AG04449 (cell line): Measurements from ENCODE around the gene MAL.

Experiments
- CTCF ChIA-PET: fragments of 350-600 bp; formaldehyde crosslinking; extraction: SDS; loops from one replicate; lab custom pipeline; 2021; ENCODE audit warnings: antibody characterized with exemption; lab: Yijun Ruan, JAX
- POLR2A ChIA-PET: fragments of 400-600, 350-600 bp; formaldehyde crosslinking; extraction: SDS; loops from one replicate; lab custom pipeline; 2020; ENCODE audit warnings: antibody characterized with exemption, inconsistent platforms; lab: Yijun Ruan, JAX
- DNase-seq: peaks from one replicate; pipeline ENCODE4 v3.0.0-alpha.2; 2010; ENCODE audit warnings: low read depth, low spot score
- H3K4me3 ChIP-seq: 2 replicates; pipeline ENCODE4 v1.5.1; 2011; ENCODE audit warnings: low read depth, mild to moderate bottlenecking, control low read depth, low read length
- TF ChIP-seq, protein P1 (sequence below): IDR thresholded peaks from one replicate; pipeline ENCODE4 v1.5.1; 2011; ENCODE audit warnings: mild to moderate bottlenecking, moderate library complexity, low read length, control low read depth, inconsistent platforms; ENCODE audit not compliant: insufficient read depth; ENCODE audit errors: missing control alignments

Gene MAL

DNA sequence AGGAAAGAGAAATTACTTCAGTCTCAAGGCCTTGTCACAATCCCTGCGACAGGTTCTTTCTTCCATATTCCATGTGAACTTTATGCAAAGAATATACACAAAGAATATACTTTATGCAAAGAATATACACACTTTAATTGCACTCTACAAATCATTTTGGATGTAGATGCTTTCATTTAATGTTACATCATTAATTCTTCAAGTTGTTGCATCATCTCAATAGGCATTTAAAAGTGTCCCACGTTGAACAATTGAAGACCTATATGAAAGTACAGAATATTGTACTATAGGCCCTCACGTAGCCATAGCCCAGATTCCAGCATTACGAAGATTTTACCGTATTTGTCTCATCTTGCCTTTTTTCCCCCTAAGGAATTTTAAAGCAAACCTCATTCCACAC, 33.1 kb upstream of the MAL start:
- no peak for DNase-seq
- TF ChIP-seq, protein P1, sequence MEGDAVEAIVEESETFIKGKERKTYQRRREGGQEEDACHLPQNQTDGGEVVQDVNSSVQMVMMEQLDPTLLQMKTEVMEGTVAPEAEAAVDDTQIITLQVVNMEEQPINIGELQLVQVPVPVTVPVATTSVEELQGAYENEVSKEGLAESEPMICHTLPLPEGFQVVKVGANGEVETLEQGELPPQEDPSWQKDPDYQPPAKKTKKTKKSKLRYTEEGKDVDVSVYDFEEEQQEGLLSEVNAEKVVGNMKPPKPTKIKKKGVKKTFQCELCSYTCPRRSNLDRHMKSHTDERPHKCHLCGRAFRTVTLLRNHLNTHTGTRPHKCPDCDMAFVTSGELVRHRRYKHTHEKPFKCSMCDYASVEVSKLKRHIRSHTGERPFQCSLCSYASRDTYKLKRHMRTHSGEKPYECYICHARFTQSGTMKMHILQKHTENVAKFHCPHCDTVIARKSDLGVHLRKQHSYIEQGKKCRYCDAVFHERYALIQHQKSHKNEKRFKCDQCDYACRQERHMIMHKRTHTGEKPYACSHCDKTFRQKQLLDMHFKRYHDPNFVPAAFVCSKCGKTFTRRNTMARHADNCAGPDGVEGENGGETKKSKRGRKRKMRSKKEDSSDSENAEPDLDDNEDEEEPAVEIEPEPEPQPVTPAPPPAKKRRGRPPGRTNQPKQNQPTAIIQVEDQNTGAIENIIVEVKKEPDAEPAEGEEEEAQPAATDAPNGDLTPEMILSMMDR: no peak
- POLR2A ChIA-PET: no interaction called here
- CTCF ChIA-PET: no interaction called here
- no peak overlapping the region for H3K4me3 ChIP-seq

DNA sequence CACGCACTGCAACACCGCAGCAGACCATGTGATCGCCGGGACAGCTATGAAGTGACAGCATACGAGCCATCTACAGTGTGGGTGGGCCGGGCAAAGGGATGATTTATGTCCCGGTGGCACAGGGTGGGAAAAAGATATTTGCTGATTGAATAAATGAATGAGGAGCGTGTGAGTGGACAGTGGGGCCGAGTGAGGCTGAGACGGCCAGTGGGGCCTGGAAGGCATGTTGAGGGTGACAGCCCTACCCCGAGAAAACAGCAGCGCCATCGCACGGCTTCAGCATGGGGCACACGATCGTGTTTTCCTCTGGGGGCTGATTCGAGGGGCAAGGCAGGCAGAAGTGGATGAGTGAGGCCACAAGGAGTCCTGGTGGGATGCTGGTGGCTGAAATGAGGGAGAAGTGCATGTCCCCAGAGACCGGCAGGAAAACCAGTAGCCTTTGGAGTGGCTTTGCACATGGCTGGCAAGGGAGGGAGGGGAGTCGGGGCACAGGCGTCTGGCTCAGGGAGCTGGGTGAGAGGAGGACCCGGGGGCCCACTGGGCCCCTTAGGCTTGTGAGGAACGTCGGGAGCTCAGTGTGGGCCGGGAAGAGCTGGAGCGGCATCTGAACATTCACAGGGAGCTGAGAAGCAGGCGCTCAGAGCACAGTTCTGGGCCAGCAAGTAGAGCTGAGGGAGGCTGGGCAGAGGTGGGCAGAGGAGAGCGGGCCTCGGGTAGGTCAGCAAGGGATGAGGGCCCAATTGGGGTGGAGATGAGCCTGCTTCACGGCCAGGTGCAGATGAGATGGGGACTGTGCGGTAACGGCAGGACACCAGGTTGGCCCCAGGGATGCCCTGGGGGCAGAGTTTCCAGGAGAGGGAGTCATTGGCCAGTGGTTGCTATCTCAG, 32.1 kb upstream of the MAL start:
- TF ChIP-seq, protein P1: no peak
- POLR2A ChIA-PET: no interaction called here
- CTCF ChIA-PET: no interaction called here
- H3K4me3 ChIP-seq: no peak overlapping the region
- no peak for DNase-seq

DNA sequence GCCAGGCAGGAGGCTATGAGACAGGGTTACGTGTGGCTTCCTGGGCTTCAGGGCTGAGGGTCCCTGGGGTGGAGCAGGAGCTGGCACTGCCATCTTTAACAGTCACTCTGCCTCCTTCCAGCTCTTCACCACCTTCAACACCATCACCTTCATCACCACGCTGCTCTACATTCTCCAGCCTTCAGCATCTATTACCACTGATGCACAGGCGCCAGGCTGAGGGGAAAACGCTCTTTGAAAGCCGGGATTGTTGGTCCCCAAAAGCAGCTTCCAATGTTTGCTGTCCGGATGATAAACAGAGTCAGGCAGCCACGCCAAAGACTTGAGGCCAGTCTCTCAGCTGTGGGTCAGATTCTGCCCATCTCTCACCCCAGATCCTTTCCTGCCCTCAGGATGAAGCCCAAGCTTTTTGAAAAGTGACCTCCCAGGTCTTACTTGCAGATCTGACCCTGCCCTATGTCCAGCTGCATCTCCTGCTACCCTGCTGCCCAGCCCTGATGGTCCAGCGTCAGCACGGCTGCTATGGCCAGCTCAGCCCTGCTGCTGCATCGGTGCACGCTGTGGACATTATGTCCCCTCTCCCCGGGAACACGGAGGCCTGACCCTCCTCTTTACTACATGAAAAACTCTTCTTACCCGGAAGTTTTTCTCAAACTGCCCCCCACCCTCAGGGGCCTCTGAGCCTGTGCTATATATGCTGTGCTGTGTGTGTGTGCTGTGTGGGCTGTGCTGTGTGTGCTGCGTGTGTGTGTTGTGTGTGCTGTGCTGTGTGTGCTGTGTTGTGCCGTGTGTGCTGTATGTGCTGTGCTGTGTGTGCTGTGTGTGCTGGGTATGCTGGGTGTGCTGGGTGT, 31.2 kb upstream of the MAL start:
- H3K4me3 ChIP-seq: no peak overlapping the region
- POLR2A ChIA-PET: no interaction called here
- no peak for DNase-seq
- CTCF ChIA-PET: no interaction called here
- TF ChIP-seq, protein P1: no peak

DNA sequence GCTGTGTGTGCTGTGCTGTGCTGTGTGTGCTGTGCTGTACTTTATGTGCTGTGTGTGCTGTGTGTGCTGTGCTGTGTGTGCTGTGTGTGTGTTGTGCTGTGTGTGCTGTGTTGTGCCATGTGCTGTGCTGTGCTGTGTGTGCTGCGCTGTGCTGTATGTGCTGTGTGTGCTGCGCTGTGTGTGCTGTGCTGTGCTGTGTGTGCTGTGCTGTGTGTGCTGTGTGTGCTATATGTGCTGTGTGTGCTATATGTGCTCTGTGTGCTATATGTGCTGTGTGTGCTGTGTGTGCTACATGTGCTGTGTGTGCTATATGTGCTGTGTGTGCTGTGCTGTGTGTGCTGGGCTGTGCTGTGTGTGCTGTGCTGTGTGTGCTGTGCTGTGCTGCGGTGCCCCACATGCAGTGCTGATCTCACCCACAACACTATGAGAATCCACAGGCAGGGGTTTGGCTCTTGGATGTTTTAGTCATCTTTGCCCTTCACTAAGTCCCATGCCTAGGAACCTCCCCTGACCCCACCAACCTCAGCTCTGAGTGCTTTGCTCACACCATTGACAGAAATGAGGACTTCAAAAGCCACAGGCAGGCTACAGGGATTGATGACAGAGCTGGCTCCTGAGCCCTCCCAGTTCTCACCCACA, 30.5 kb upstream of the MAL start:
- POLR2A ChIA-PET: no interaction called here
- TF ChIP-seq, protein P1: no peak
- H3K4me3 ChIP-seq: no peak overlapping the region
- DNase-seq: no peak
- CTCF ChIA-PET: interaction anchor here (1.2 to 2.6 kb wide), 2 partner anchors 7 to 9 kb away, joined by 3 to 14 read pairs; no protein-coding TSS in a partner anchor

- ChIA-PET POLR2A (no interaction called here), CTCF (interaction anchor here (0.9 to 2.6 kb wide), 5 partner anchors 8 to 84 kb away, joined by 3 to 14 read pairs (median 5); no protein-coding TSS in a partner anchor)
- DNase-seq: no peak
- TF ChIP-seq, protein P1: no peak
- H3K4me3 ChIP-seq: no peak overlapping the region
Measured at GRCh38 chr2:94995553-94996304, 29.8 kb upstream of the MAL start.
